Measurements from ENCODE around the gene C1QTNF8. TPM values are rescaled to one million over a fixed set of nuclear protein-coding genes. Genes with fewer than 3 reads are reported as not detected.

The C1QTNF8 gene
- total and polyA plus RNA-seq, 2 of the 13 experiments (the other 11 are each of a cell fraction or from before 2014, with no cell fraction given), result 0.09 TPM; not detected in 1

DNA sequence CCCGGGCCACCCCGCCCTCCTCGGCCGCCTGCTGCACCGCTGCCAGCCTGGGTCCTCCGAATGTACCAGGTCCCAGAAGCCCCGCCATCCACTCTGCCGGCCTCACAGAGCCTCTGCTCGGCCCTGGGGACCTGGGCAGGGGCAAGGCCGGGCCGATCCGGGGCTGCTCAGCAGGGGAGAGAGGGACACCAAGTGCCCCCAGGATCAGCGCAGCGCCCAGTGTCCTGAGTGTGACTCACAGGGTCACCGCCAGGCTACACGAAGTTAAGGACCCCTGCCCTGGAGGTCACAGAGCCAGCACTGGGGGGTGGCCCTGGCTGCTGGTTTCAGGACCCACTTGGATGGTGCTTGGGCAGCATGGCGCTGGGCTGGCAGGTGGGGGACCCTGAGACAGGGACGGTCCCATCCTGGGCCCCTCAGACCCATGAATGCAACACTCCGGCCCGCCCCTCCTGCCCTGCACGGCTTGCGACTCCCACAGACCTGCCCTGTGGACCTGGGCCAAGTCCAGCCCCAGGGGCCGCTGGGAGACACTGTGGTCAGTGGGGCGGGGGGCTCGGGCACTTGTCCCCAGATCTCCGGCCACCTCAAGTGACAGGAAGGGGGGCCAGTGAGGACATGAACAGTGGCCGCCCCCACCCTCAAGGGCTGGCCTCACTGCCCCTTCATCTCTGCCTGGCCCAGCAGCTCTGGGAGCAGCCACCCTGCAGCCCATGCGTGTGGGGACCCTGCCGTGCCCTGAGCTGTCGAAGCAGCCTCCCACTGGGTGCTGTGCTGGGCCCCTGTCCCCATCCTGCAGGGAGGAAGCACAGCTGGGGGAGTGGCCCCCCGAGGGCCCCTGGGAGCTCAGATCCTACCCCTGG, 46.7 kb downstream of the C1QTNF8 start:
- ChIA-PET POLR2A (interaction anchor here (1.5 kb wide), 1 partner anchor 18 kb away, joined by 3 read pairs; no protein-coding TSS in a partner anchor), CTCF (ENCODE audit: low intra/inter-chr PET ratio, low total read pairs) (no interaction called here)
- Histone ChIP-seq H3K4me1 (ENCODE audit: insufficient read depth, low read length) (peaks cover 18% of the 10 kb centered on the region), H3K79me2 (ENCODE audit: insufficient read depth, low read length) (no peaks in the 10 kb centered on the region), H2AFZ (ENCODE audit: low read length) (no peak overlapping the region), H3K36me3 (replicated peaks in 1 of 2; ENCODE audit: control insufficient read depth in 1 of 2, insufficient read depth in 2 of 2, low read length in 2 of 2) (no peaks in the 10 kb centered on the region), H3K9me3 (ENCODE audit: low read length) (no peaks in the 10 kb centered on the region), H3K4me3 (replicated peaks in 1 of 3; ENCODE audit: insufficient read depth in 1 of 3, low read depth in 2 of 3, low read length in 3 of 3) (peak overlapping the region in 1 of 3 experiments; percentile 55; a peak in 1 of 6 replicates), H3K9ac (ENCODE audit: insufficient read depth, low read depth, low read length) (no peak overlapping the region), H3K27me3 (ENCODE audit: control insufficient read depth in 1 of 2, insufficient read depth in 2 of 2, low read length in 2 of 2) (peaks cover 24 to 74% of the 10 kb centered on the region in 2 experiments), H4K20me1 (ENCODE audit: insufficient read depth, low read length) (no peaks in the 10 kb centered on the region; the same call in 1 of the 2 replicates), H3K27ac (ENCODE audit: extremely low read length, insufficient read depth, low read length) (no peak overlapping the region), H3K4me2 (ENCODE audit: low read depth, low read length) (peak overlapping the region; percentile 45; the same call in 1 of the 2 replicates)
- BruUV-seq (replicated peaks), result no TSS peak
- FAIRE-seq (no peak), DNase-seq (ENCODE audit: low spot score) (no peak), ATAC-seq (peak; percentile 37)
- WGBS (ENCODE audit: low lambda C conversion rate), result no CpG with 5 or more reads among the region's 31 CpGs
- intact Hi-C loops (cut with micrococcal nuclease; ENCODE audit: unreplicated experiment) (no loop called here), in situ Hi-C loops (cut with HindIII; ENCODE audit: extremely low pct_ligation_motif_present, low pct_unique_long_range_greater_than_20kb) (no loop called here)
- no peak for TF ChIP-seq SMC3 (IDR thresholded peaks at IDR 0.05; ENCODE audit: low read length)
- TF ChIP-seq MAFF (IDR thresholded peaks at IDR 0.05; ENCODE audit: low read depth, low read length), result no peak
- TF ChIP-seq, protein P1, sequence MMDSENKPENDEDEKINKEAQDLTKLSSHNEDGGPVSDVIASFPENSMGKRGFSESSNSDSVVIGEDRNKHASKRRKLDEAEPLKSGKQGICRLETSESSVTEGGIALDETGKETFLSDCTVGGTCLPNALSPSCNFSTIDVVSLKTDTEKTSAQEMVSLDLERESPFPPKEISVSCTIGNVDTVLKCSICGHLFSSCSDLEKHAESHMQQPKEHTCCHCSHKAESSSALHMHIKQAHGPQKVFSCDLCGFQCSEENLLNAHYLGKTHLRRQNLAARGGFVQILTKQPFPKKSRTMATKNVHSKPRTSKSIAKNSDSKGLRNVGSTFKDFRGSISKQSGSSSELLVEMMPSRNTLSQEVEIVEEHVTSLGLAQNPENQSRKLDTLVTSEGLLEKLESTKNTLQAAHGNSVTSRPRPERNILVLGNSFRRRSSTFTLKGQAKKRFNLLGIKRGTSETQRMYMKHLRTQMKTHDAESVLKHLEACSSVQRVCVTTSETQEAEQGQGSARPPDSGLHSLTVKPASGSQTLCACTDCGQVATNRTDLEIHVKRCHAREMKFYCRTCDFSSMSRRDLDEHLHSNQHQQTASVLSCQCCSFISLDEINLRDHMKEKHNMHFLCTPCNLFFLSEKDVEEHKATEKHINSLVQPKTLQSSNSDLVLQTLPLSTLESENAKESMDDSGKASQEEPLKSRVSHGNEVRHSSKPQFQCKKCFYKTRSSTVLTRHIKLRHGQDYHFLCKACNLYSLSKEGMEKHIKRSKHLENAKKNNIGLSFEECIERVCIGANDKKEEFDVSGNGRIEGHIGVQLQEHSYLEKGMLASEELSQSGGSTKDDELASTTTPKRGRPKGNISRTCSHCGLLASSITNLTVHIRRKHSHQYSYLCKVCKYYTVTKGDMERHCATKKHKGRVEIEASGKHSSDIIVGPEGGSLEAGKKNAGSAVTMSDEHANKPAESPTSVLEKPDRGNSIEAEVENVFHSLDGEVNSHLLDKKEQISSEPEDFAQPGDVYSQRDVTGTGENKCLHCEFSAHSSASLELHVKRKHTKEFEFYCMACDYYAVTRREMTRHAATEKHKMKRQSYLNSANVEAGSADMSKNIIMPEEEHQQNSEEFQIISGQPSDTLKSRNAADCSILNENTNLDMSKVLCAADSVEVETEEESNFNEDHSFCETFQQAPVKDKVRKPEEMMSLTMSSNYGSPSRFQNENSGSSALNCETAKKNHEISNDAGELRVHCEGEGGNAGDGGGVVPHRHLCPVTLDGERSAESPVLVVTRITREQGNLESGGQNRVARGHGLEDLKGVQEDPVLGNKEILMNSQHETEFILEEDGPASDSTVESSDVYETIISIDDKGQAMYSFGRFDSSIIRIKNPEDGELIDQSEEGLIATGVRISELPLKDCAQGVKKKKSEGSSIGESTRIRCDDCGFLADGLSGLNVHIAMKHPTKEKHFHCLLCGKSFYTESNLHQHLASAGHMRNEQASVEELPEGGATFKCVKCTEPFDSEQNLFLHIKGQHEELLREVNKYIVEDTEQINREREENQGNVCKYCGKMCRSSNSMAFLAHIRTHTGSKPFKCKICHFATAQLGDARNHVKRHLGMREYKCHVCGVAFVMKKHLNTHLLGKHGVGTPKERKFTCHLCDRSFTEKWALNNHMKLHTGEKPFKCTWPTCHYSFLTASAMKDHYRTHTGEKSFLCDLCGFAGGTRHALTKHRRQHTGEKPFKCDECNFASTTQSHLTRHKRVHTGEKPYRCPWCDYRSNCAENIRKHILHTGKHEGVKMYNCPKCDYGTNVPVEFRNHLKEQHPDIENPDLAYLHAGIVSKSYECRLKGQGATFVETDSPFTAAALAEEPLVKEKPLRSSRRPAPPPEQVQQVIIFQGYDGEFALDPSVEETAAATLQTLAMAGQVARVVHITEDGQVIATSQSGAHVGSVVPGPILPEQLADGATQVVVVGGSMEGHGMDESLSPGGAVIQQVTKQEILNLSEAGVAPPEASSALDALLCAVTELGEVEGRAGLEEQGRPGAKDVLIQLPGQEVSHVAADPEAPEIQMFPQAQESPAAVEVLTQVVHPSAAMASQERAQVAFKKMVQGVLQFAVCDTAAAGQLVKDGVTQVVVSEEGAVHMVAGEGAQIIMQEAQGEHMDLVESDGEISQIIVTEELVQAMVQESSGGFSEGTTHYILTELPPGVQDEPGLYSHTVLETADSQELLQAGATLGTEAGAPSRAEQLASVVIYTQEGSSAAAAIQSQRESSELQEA (CRISPR knock-in tag; IDR thresholded peaks at IDR 0.05; ENCODE audit: not compliant biosample characterization), result no peak
- 0 out of 2 replicates have a peak, but pooled peaks have one; percentile 21 for TF ChIP-seq RARA (CRISPR knock-in tag; IDR thresholded peaks at IDR 0.05)
- no peak for TF ChIP-seq ZSCAN25 (CRISPR knock-in tag; IDR thresholded peaks at IDR 0.05)
- TF ChIP-seq, protein P2, sequence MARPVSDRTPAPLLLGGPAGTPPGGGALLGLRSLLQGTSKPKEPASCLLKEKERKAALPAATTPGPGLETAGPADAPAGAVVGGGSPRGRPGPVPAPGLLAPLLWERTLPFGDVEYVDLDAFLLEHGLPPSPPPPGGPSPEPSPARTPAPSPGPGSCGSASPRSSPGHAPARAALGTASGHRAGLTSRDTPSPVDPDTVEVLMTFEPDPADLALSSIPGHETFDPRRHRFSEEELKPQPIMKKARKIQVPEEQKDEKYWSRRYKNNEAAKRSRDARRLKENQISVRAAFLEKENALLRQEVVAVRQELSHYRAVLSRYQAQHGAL (CRISPR knock-in tag; IDR thresholded peaks at IDR 0.05; ENCODE audit: not compliant biosample characterization), result no peak
- no peak for TF ChIP-seq ZBTB1 (CRISPR knock-in tag; IDR thresholded peaks at IDR 0.05; ENCODE audit: borderline replicate concordance)
- 0 out of 2 replicates have a peak, but pooled peaks have one; percentile 46 for TF ChIP-seq ZBTB7B (CRISPR knock-in tag; IDR thresholded peaks at IDR 0.05)
- TF ChIP-seq ZNF460 (CRISPR knock-in tag; IDR thresholded peaks at IDR 0.05; ENCODE audit: borderline replicate concordance), result no peak
- no peak for TF ChIP-seq SIX1 (CRISPR knock-in tag; IDR thresholded peaks at IDR 0.05; ENCODE audit: borderline replicate concordance)
- no peak for TF ChIP-seq ZNF746 (CRISPR knock-in tag; IDR thresholded peaks at IDR 0.05)
- TF ChIP-seq, protein P3, sequence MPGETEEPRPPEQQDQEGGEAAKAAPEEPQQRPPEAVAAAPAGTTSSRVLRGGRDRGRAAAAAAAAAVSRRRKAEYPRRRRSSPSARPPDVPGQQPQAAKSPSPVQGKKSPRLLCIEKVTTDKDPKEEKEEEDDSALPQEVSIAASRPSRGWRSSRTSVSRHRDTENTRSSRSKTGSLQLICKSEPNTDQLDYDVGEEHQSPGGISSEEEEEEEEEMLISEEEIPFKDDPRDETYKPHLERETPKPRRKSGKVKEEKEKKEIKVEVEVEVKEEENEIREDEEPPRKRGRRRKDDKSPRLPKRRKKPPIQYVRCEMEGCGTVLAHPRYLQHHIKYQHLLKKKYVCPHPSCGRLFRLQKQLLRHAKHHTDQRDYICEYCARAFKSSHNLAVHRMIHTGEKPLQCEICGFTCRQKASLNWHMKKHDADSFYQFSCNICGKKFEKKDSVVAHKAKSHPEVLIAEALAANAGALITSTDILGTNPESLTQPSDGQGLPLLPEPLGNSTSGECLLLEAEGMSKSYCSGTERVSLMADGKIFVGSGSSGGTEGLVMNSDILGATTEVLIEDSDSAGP (CRISPR knock-in tag; IDR thresholded peaks at IDR 0.05; ENCODE audit: borderline replicate concordance), result 0 out of 2 replicates have a peak, but pooled peaks have one; percentile 35
